NCI-H446 (cell line): ENCODE data around the gene HTR4.
"Not testable (repeated sequence)": the region's sequence is repeated elsewhere in the genome, so short reads cannot be mapped to it uniquely, and the experiment has no call there.

ENCODE experiments used
- DNase-seq, 2 experiments: peaks; one replicate each; lab custom pipeline; 2025; lab: John Stamatoyannopoulos, UW

Gene HTR4

GRCh38 chr5:148539851-148540250 is 114.5 kb downstream of the HTR4 start:
- no peak for DNase-seq

GRCh38 chr5:148535190-148535589 is 119.1 kb downstream of the HTR4 start:
- DNase-seq: no peak

DNA sequence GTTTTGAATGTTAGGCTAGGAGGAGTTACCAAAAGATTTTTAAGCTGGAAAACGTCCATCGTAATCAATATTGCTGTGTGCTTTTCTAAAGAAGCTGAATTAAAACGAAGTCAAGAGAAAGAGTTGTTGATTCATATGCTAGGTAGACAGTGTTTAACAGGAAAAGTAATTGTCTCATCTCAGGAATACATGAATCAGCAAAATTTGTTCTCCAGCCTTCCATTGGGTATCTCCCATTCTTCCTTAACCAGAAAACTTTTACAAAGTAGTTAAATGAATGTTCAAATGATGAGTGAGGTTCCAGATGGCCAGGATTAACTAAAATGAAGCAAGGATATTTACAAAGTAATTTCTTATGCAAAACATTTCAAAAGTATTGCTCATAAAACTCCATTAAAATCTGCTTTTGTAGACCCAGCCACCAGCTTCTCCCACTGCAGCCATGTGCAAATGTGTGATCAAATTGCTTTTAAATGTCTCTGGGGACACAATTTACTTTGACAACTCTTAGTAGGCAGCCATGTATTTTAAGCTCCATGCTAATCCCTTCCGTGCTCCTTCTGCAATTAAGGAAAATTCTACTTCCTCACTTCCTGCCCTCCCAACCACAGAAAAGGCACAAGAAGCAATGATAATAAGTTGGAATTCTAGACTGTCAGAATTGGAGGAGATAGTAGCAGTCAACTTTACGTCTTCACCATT is 121.2 kb downstream of the HTR4 start:
- no peak for DNase-seq

GRCh38 chr5:148529450-148529849 is 124.9 kb downstream of the HTR4 start:
- DNase-seq: not testable (repeated sequence)

GRCh38 chr5:148524721-148525120 is 129.6 kb downstream of the HTR4 start:
- DNase-seq: no peak

DNA sequence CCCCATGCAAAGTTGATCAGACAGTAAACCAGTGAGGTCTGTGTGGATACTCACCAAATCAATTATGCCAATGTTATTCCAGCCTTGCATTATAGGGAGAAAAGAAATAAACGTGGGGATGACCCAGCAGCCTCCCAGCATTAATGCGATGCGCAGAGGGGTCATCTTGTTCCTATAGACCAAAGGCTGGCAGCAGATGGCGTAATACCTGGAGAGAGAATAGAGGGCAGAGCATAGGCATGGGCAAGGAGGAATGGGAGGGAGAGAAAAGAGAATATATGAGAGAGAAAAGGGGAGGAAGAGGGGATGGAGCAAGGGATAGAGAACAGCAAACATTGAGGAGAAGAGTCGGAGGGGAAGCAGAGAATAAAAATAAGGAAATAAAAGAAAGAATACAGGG is 131.2 kb downstream of the HTR4 start:
- DNase-seq: no peak

DNA sequence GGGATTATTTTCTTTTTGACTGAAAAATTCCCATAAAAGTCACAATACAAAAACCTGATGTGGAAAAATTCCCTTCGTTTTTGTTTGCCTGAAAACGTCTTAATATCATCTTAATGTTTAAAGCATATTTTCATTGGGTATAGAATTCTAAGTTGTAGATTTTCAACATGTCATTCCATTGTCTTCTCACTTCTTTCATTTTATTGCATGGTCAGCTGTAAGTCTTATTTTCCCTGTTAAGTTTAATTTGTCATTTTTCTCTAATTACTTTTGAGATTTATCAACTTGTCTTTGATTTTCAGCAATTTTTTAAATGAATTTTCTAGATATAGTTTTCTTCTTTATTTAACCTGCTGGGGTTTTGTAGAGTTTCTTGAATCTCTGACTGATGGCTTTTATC is 138.9 kb downstream of the HTR4 start:
- no peak for DNase-seq

GRCh38 chr5:148514344-148514743 is 140.0 kb downstream of the HTR4 start:
- DNase-seq: no peak

DNA sequence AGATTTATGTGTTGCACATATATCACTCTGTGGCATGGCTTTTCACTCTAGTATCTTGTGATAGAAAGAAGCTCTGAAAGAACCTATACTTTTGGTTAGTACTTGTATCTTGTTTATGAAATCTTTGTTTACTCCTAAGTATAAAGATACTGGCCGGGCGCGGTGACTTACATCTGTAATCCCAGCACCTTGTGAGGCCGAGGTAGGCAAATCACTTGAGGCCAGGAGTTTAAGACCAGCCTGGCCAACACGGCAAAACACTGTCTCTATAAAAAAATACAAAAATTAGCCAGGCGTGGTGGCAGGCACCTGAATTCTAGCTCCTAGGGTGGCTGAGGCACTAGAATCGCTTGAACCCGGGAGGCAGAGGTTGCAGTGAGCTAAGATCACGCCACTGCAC is 141.8 kb downstream of the HTR4 start:
- no peak for DNase-seq

DNA sequence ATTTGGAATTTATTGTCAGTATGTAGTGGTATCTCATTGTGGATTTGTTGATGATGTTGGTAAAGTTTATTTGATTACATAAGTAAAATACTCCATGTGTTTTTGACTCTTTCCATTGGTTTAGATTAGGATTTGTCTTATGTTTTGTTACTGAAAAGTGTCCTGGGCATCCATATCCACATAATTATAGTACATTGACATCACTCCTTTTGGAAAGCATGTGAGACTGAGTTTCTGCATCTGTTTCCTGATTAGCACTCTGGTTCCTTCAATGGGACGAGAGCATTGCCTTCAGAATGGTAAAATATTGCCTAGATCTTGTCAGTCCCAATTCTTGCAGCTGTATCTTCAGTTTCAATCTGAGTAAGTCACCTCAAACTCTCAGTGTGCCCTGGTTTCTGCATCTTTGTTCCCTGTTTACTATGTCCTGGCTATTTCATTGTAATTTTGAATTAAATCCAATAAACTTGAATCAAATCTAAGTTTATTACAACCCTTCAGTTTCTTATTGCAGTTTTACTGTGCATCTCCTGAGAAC is 142.4 kb downstream of the HTR4 start:
- DNase-seq: no peak

GRCh38 chr5:148509893-148510292 is 144.4 kb downstream of the HTR4 start:
- no peak for DNase-seq

- no peak for DNase-seq
These were observed 146.7 kb downstream of the HTR4 start for GRCh38 chr5:148507648-148508047.

DNA sequence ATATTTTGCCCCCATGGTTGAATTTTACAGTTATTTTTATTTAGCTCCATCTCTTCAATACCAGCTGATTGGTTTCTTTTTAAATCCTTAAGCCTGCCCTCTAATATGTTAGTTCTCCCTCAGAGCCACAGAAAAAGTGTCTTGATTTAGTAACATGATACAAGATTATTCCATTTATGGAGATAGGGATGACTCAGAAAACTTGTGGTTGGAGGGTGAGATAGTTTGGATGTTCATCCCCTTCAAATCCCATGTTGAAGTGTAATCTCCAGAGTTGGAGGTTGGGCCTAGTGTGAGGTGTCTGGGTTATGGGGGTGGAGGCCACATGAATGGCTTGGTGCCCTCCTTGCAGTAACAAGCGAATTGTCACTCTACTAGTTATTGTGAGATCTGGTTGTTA is 154.9 kb downstream of the HTR4 start:
- no peak for DNase-seq

- no peak for DNase-seq
These were observed 156.6 kb downstream of the HTR4 start for GRCh38 chr5:148497757-148498156.

DNA sequence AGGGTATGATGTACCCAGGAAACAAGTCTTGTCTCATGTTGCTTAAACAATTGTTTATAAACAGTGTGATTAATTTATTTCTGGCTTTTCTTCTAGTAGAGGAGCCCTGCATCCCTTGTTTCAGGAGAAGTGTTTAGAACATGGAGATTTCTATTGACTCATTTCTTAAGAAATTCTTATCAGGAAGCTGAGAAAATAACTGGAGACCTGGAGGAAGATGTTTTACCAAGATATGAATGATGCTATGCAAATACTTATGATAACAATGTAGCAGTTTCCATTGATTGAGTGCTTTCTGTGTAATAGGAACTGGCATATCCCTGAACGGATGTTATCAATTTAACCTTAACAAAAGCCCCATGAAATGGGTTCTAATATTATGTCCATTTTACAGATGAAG is 162.0 kb downstream of the HTR4 start:
- DNase-seq: no peak

GRCh38 chr5:148491793-148492184 is 162.5 kb downstream of the HTR4 start:
- no peak for DNase-seq

DNA sequence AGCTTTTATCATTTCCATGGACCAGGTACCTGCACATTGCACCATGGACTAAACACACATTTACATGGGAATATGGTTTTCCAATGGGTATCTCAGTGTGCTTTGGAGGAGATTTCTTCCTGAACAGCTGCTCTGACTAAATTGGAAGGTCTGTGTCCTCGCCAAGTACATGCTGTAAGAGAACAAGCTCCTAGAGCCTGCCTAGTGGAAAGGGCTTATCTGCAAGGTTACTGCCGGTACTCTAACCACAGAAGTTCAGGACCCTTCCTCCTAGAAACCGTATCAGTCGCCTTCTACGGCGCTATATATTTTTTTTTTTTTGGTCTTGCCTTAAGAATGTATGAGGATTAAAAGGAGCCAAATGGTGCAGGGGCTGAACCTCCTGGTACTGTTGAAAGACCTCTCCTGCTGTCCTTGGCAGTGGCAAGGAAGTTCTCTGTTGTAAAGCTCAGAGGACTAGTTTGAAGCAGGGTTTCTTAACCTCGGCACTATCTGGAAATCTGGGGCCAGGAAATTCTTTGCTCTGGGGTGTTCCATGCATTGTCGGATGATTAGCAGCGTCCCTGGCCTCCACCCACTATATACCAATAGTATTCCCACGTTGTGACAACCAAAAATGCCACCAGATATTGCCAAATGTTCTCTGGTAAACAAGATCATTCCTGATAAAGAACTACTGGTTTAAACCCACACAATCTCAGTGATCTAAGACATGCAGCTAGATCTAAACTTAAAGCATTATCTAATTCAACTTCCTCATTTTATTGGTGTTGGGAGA is 163.1 kb downstream of the HTR4 start:
- DNase-seq: no peak

DNA sequence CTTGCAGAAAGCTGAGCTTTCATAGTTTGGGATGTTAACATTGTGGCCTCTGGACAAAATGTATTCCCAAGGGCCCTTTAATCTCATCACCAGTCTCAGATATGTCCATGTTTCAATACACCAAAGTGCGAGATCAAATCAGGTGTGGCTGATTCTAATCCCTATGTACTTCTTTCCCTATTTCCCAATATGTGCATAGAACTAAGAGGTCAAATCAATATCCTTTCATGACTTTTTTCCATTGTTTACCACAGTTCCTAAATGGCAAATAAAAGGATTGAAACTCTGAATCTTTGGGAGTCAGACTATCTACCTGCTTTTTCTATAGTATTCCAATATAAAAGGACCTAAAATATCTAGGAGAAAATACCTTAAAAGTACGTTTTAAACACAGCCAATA is 165.6 kb downstream of the HTR4 start:
- no peak for DNase-seq

DNA sequence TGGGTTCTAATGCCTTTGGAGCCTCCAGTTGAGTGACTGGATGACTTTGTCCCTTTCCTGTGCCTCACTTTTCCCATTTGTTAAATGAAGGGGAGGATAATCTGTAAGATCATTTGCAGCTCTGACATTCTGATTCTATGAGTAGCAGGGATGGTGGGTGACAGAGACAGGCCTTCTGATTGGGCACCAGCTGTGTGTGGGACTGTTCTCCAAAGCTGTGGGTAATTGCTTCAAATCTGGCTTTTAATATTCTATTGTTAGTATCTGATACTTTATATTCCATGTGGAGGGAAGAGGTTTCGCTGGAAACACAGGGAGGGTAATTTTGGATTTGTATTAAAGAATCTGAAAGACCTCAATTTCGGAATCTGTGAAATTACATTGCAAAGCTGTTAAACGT is 167.9 kb downstream of the HTR4 start:
- DNase-seq: no peak

DNA sequence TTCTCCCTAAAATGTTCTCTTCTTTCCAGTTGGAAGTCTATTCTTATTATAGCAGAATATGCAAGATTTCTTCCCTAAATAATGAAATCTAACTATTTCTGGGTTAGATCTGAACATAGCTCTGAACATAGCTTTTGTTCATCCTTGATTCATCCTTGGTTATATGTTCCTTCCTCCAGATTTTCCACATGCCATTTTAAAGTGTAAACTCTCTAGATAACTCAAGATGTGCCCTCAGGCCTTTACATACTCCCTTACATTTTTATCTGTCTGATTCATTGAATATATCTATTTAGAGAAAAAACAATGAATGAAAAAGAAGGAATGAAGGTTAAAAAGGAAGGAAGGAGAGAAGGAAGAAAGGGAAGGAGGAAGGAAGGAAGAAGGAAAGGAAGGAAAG is 169.7 kb downstream of the HTR4 start:
- DNase-seq: no peak

DNA sequence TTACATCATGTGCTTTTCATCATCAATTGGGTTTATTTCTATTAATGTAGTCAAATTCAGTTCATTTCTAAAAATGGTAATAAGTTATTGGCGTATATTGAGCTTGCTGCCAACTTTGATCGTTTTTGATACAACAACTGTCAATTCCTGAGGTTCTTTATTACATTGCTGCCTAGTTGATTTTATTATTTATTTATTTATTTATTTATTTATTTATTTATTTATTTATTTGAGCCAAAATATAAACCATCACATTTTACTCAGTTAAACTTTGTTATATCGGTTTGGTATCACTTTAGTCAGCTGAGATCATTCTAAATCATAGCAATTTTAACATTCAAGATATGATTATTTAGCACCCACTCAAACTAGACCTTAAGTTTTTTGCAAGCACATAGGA is 170.6 kb downstream of the HTR4 start:
- DNase-seq: no peak

GRCh38 chr5:148482697-148483462 is 171.4 kb downstream of the HTR4 start:
- peak; percentile 4 to 58 for DNase-seq

GRCh38 chr5:148482196-148482595 is 172.1 kb downstream of the HTR4 start:
- DNase-seq: peak in 1 of 2 experiments; percentile 3
